ENCODE results near the gene DBET.
"Not testable (repeated sequence)": the region's sequence is repeated elsewhere in the genome, so short reads cannot be mapped to it uniquely, and the experiment has no call there.

Gene DBET

DNA sequence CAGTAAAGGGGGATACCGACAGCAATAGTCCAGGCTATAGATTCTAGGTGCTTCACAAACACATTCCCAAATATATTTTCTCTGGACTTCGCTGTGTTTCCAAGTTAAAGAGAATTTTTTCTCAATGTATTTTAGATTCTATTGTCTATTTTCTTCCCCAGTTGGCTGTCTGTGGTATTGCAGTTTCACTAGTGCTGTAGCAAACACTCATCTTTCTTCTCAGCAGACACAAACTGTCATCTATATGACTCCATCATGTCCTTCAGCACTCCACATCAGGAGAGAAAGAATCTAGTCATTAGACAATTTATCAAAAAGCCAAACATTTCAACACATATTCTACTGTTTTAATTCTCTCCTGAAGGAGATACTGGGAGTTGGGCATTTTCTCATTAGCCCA is at the start of gene DBET:
Gene DBET (plus strand): TSS at position 161 of the 400 bp plus-strand sequence.
- not testable (repeated sequence) for DNase-seq

DNA sequence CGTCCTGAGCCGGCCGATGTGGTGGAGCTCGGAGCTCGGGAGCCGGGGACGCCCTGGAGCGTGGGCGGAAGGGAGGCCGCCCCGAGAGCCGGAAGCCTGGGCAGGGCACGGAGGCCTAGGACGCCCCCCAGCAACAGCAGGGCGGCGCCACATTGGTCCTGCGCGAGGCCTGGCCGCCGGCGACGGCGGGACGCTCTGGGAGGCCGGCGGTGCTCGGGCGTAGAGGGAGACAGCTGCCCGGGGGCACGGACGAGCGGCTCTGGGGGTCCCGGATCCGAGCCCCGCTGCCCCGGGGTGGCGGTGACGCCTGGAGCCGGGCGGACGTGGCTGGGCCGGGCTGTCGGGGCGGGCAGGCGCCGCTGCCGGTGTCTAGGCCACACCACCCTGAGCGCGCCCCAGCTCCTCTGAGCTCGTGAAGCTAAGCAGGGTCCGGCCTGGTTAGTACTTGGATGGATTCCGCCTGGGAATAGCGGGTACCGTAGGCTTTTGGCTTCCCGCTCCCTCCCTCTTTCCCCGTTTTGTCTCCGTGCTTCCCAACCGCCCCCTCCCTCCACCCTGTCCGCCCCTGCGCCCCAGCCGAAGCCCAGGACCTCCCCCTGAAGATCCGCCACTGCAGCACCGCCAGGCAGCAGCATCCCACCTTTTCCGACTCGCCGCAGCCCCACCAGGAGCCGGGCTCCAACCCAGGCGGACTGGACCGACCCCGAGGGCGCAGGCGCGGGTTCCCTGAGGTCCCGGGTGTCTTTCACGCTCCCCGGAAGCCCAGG is 49.3 kb upstream of the DBET start:
- DNase-seq, result no peak

DNA sequence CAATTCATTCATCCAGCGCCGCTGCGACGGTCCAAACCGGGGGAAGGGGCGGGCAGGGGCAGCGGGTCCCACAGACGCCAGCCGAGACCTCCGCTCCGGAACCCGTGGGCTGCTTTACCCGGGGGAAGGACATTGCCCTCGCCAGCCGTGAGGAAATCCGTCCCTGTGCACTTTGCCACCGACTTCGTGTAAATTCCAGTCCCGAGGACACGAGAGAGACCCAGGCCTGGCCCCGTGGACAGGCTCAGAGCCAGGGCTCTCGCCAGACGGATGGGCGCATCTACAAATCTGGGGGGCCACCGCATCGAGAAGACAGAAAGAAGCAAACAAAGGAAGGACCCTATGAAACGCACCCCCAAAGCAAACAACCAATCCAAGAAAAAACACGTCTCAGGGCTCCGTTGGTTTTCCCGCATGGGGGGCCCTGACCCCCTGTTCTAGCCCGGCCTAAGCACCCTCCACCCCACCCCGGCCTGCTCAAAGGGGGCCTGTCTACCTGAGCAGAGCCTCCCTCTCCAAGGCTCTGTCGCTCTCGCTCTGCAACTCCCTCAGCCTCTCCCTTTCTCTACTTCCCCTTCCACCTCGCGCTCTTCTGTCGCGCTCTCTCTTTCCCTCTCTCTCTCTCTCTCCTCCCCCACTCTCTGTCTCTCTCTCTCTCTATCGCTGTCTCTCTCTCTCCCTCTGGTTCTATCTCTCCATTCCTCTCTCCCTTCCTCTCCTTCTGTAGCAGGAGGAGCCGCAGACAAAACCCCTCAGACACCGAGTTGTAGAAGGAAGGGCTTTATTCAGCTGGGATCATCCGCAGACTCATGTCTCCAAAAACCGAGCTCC is 48.5 kb upstream of the DBET start:
- DNase-seq, result no peak

DNA sequence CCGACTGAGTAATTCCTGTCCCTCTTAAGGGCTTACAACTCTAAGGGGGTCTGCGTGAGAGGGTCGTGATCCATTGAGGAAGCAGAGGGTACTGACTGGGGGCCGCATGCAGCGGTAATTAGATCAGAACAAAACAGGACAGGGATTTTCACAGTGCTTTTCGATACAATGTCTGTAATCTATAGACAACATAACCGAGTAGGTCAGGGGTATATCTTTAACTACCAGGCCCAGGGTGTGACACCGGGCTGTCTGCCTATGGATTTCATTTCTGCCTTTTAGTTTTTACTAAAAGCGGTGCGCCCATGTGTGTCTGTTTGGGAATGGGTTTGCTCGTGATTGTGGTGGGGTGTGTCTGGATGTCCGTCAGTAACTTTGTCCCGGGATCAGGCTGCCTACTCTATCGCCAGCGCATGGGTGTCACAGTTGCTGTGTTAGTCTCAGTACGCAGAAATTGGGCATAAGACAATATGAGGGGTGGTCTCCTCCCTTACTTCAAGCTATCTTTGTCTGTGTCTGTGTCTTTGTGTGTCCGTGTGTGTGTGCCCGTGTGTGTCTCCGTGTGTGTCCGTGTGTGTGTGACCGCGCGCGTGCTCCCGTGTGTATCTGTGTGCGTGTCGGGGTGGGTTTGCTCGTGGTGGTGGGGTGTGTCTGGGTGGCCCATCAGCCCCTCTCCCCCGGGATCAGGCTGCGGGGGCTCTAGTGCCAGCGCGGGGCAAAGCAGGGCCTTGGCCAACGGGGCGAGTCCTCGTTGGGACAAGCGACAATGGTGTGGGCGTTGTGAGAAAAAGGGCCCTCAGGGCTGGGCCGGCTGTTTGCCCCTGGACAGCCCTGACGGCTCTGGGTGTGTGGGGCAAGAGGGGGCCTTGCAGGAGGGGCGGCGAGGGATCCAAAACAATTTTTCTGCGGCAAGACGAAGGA is 47.7 kb upstream of the DBET start:
- DNase-seq, result no peak

DNA sequence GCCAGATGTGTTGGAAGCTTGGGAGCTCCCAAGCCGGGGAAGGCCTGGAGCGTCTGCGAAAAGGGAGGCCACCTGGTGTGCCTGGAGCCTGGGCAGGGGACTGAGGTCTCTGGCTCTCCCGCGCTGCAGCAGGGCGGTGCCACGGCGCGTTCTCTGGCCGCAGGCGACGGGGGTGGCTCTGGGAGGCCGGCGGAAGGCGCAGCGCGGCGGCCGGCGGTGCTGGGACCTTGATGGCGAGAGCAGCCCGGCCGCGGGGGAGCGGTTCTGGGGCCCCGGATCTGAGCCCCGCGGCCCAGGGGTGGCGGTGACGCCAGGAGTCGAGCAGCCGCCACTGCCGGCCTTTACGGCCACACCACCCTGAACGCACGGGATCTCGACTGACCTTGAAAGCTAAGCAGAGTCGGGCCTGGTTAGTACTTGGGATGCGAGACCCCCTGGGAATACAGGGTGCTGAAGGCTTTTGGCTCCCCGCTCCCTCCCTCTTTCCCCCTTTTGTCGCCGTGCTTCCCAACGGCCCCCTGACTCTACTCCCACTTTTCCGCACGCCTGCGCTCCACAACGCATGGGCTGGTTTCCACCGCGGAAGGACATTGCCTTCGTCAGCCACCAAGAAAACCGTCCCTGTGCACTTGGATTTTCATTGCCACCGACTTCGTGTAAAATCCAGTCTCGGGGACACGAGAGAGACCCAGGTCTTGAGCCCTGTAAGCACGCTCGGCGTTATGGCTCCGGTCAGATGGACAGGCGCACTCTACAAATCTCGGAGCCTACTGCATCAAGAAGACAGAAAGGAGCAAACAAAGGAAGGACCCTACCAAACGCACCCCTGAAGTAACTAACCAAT is 46.7 kb upstream of the DBET start:
- DNase-seq, result no peak

DNA sequence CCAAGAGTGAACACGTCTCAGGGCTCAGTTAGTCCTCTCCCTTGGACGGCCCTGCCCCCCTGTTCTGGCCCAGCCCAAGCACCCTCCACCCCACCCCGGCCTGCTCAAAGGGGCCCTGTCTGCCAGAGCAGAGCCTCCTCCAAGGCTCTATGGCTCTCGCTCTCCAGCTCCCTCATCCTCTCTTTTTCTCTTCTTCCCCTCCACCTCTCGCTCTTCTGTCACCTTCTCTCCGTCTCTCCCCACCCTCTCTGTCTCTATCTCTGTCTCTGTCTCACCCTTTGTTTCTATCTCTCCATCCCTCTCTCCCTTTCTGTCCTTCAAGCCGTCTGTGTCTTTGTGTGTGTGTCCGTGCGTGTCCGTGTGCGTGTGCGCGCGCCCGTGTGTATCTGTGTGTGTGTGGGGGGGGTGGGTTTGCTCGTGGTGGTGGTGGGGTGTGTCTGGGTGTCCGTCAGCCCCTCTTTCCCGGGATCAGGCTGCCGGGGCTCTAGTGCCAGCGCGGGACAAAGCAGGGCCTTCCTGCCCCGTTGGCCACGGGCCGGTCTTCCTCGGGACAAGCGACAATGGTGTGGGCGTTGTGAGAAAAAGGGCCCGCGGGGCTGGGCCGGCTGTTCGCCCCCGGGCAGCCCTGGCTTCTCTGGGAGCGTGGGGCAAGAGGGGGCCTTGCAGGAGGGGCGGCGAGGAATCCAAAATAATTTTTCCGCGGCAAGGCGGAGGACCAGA is 45.9 kb upstream of the DBET start:
- DNase-seq, result no peak

DNA sequence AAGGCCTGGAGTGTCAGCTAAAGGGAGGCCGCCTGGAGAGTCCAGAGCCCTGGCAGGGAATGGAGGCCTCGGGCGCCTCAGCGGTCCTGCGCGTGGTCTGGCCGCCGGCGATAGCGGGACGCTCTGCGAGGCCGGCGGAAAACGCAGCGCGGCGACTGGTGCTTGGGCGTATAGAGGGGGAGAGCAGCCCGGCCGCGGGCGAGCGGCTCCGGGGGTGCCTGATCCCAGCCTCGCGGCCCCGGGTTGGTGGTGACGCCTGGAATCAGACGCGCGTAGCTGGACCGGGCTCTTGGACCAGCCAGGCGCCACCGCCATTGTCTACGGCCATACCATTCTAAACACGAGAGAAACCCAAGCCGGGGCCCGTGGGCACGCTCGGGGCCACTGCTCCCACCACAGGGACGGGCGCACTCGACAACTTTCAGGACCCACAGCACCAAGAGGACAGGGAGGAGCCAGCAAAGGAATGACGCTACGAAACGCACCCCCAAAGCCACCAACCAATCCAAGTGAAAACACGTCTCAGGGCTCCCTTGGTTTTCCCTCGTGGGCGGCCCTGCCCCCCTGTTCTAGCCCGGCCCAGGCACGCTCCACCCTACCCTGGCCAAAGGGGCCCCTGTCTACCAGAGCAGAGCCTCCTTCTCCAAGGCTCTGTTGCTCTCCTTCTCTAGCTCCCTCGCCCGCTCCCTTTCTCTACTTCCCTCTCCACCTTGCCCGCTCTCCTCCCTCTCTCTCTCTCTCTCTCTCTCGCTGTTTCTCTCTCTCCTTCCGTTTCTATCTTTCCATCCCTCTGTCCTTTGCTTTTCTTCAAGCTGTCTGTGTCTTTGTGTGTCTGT is 45.1 kb upstream of the DBET start:
- DNase-seq, result no peak

DNA sequence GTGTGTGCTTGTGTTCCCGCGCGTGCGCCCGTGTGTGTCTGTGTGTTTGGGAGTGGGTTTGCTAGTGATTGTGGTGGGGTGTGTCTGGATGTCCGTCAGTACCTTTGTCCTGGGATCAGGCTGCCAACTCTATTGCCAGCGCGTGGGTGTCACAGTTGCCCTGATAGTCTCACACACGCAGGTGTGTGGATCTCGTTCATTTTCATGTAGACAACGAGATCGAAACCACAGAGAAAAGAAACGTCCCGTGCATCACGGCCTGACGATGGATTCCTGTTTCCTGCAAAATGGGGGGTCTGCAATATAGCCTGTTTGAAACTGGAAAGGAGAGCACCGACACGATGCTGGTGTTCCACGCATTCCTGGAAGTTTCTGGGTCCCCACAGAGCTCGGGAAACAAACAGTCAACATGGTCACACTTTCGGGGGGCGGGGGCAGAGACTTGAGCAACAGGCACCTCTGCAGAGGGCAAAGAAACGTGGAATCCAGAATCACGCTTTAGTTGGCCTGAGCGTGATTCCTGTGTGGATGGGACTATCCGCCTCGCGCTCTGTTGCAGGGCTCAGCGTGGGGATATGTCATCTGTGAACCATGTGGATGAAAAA is 44.3 kb upstream of the DBET start:
- DNase-seq, result not testable (repeated sequence)

DNA sequence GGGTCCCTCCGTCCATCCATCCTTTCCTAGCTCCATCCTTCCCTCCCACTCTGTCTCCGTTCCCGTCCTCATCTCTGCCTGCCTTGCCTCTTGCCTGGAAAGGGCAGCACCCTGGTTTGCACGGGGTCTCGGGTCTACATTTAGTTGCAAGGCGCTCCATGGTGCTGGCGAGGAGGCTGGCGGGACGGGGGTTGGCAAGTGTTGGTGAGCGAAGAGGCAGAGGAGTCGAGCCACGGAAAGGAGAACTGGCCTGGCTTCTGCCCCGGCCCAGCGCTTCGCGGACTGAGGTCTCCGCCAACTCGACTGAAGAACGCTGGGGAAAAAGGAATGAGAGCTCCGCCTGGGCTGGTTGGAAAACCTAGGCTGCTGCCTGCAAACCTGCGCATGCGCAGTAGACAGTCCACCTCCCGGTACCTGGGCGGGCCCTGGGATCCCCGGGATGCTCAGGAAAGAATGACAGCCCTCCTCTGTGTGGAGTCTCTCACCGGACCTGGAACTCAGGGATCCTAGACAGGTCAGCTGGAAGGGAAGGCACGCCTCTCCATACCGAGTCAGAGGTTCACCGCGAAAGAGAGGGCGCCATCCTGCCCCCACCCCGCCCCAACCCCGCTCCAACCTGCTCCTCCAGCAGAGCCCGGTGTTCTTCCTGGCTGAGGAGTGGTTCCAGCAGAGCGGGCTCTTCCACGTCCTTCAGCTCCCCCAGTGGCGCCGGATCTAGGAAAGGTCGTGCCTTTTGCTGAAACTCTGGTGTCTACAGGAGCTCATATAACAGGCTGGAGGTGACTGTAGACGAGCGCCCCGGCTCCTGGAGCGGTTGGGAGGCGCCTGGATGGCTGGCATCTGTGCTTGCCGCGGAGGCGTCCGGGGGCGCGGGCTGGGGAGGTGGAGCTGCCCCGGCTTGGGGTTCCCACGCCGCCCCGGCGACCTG is 43.2 kb upstream of the DBET start:
- DNase-seq, result no peak

DNA sequence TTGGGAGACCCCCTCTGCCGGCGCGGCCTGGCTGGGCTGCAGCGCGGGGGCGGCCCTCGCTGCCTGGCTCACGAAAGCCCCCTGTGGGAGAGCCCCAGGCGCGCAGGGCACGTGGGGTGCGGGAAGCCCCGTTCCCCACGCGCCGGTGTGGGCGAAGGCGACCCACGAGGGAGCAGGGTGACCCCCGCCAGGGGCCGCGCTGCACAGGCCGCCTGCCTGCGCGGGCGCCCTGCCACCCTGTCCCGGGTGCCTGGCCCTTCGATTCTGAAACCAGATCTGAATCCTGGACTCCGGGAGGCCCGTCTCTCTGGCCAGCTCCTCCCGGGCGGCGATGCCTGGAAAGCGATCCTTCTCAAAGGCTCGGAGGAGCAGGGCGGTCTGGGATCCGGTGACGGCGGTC is 42.3 kb upstream of the DBET start:
- DNase-seq, result not testable (repeated sequence)

DNA sequence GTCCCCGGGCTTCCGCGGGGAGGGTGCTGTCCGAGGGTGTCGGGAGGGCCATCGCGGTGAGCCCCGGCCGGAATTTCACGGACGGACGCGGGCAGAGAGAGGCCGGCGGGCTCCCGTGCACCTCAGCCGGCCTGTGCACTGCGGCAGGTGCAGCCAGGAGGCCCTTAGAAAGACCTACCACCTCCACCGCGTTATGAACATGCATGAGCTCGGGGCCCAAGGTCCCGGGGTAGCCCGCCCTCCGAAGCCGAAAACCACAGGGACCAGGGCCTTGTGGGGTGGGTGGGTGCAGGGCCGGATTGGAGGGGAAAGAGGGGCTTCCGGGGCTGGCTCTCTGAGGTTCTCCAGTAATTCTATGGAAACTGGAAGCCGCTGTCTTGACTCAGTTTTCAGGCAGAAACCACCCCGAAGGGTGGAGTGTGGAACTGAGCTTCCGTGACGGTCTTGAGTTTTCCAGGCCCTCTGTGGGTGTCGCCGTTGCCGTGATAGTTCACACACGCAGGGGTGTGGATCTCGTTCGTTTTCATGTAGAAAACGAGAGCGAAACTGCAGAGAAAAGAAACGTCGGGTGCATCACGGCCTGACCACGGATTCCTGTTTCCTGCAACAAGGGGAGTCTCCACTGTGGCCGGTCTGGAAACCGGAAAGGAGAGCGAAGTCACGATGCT is 41.6 kb upstream of the DBET start:
- not testable (repeated sequence) for DNase-seq

DNA sequence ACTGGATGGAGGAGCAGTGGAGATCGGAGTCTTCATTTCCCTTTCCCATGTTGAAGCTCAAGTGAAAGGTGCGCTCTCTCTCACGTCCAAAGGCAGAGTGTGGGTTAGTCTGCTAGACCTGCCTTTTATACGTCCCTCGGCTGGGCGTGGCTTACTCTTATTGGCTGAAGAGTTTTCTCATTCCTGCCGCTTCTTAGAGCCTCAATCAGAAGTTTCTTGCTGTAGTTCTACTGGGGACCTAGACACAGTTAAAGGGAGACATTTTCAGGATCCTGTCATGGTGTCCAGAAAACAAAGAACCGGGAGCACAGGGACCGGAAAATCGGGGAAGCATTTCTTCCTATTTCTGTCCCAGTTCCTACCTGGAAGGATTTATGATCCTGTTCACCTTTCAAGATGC is 37.1 kb upstream of the DBET start, which contains the start of gene FRG2:
Gene FRG2 (minus strand): TSS at position 101 of the 400 bp plus-strand sequence. CDS start 52 bp downstream, at position 49.
- DNase-seq, result not testable (repeated sequence)

DNA sequence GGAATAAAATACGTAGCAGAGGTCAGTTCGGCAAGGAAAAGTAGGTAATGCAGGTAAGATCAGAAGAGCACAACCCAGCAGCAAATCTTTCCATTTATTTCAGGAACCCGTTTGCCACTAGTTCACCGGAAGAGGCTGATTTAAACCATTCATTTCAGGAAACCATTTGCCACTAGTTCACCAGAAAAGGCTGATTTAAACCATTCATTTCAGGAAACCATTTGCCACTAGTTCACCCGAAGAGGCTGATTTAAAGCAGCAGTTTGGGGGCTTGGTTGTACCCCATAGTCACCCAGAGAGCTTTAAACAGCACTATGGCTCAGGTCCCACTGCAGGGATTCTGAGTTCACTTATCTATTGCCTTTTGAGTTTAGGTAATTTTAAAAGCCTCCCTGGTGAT is 33.0 kb upstream of the DBET start:
- not testable (repeated sequence) for DNase-seq

DNA sequence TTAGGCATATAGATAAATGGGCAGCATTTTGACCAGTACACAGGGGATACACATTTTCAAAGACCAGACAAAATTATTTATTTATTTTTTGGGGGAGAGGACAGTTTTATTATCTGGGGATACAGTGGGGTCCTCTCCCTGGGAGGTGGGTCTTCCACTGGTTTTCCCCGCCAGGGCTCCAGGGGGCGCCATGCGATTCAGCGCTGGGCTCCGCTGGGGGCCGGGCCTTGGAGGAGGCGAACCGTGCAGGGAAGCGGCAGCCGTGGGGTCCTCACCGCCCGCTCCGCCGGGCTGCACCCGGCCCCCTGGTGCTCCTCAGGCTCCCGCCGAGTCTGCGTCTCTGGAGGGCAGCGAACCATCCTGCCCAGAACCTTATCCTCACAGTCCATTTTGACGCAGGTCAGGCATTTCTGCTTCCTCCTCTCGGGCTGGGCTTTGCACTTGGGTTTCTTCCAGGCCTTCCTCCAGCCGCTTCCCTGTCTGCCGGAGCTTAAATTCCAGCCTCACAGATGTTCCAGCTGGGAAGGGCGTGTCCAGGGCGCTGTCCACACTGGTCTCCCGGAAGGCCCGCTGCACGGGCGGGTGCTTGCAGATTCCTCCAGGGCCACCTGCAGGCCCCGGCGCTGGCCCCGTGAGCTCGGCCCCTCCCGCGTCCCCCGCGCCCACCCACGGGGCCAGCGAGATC is 26.5 kb upstream of the DBET start:
- DNase-seq, result not testable (repeated sequence)

DNA sequence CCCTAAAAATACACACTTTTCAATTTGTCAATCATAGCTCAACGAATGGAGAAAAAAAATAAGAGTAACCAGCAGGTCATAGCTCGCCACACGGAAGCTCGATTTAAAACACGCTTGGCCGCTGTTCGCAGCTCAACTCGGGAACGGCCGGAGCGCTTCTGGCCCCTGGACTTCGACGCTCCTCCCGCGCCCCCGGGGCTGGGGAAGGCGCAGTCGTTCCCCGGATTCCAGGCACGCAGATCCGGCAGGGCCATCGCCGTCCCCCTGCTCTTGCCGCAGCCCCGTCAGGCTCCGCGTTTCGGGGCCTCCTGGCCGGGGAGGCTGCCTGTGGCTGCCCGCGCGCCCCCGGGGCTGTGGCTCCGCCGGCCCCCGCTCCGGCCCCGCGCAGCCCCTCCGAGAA is 23.4 kb upstream of the DBET start:
- DNase-seq, result not testable (repeated sequence)

DNA sequence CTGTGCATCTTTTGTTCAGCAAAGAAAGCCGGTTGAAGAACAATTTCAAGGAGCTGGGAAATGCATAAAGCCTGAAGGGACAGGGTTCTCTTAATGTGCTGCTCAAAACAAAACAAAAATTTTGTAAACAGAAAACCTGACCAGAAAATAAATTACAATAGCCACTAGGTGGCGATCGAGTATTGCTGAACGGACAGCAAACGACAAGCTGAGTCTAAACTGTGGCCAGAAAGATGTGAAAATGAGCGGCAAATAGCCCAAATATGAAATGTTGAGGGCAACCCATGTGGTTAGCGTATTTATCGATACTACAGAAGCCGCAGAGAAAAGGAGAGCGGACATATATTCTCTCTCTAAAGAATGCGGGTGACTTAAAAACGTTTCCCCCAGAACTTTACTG is 16.7 kb upstream of the DBET start:
- not testable (repeated sequence) for DNase-seq

Data from COR-L47 (cell line).